Mesothelial cell of epicardium (in vitro differentiated cells): ENCODE data around the gene PSTPIP2. TPM values are rescaled to one million over a fixed set of nuclear protein-coding genes. Genes with fewer than 3 reads are reported as not detected.

Experiments
- DNase-seq, 2 experiments: peaks; one replicate each; pipeline ENCODE4 v3.0.0; 2021; ENCODE audit warnings: low spot score in 2 of 2; ENCODE audit not compliant: unreplicated experiment in 2 of 2
- H3K27ac Mint-ChIP-seq: 2 replicates; pipeline ENCODE4 v1.8.0; 2021; ENCODE audit warnings: mixed read lengths
- H3K27me3 Mint-ChIP-seq: 2 replicates; pipeline ENCODE4 v1.8.0; 2021; ENCODE audit warnings: low read depth, mixed read lengths
- H3K36me3 Mint-ChIP-seq: 2 replicates; pipeline ENCODE4 v1.8.0; 2021; ENCODE audit warnings: mixed read lengths
- H3K4me1 Mint-ChIP-seq: 2 replicates; pipeline ENCODE4 v1.8.0; 2021; ENCODE audit warnings: mixed read lengths
- H3K4me3 Mint-ChIP-seq: 2 replicates; pipeline ENCODE4 v1.8.0; 2021; ENCODE audit warnings: mild to moderate bottlenecking, moderate library complexity, mixed read lengths
- H3K9me3 Mint-ChIP-seq: 2 replicates; pipeline ENCODE4 v1.8.0; 2021; ENCODE audit warnings: mixed read lengths
- total RNA-seq: library from RNA; stranded (reverse); gene quantifications from 3 replicates; pipeline ENCODE4 v1.2.1, GENCODE V29; 2021
- TF ChIP-seq, protein P1 (sequence below): fragments of 200-600 bp; sonication (generic); IDR thresholded peaks from one replicate; pipeline ENCODE4 v1.5.0; 2021; ENCODE audit warnings: antibody characterized with exemption; ENCODE audit not compliant: unreplicated experiment

The PSTPIP2 gene
- total RNA-seq, 1 donor from 2014 or later, result 10.6 TPM

- Mint-ChIP-seq H3K27ac (no peak overlapping the region), H3K9me3 (peaks cover 6% of the 10 kb centered on the region), H3K36me3 (peaks cover 18% of the 10 kb centered on the region), H3K27me3 (no peaks in the 10 kb centered on the region), H3K4me3 (no peak overlapping the region), H3K4me1 (no peaks in the 10 kb centered on the region)
- no peak for DNase-seq
- TF ChIP-seq, protein P1, sequence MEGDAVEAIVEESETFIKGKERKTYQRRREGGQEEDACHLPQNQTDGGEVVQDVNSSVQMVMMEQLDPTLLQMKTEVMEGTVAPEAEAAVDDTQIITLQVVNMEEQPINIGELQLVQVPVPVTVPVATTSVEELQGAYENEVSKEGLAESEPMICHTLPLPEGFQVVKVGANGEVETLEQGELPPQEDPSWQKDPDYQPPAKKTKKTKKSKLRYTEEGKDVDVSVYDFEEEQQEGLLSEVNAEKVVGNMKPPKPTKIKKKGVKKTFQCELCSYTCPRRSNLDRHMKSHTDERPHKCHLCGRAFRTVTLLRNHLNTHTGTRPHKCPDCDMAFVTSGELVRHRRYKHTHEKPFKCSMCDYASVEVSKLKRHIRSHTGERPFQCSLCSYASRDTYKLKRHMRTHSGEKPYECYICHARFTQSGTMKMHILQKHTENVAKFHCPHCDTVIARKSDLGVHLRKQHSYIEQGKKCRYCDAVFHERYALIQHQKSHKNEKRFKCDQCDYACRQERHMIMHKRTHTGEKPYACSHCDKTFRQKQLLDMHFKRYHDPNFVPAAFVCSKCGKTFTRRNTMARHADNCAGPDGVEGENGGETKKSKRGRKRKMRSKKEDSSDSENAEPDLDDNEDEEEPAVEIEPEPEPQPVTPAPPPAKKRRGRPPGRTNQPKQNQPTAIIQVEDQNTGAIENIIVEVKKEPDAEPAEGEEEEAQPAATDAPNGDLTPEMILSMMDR, result no peak
Measured at GRCh38 chr18:46009125-46009840, 62.8 kb downstream of the PSTPIP2 start.

DNA sequence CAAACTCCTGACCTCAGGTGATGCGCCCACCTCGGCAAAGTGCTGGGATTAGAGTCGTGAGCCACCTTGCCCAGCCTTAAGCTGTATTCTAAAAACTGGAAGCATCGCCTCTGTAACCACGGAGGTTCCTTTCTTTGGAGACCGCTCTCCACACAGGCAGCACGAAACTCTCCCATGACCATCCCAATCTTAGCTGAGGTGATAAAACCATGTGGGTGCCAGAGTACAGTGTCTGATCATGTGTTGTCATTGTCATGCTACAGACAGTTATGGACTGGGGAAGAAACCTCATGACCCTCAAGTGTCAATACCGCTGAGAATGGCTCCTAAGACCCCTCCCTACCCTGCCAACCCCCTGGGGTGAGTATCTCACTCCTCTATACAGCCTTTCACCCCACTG, 63.5 kb downstream of the PSTPIP2 start:
- H3K27me3 Mint-ChIP-seq, result no peaks in the 10 kb centered on the region
- H3K4me3 Mint-ChIP-seq, result no peak overlapping the region
- H3K9me3 Mint-ChIP-seq, result peaks cover 6% of the 10 kb centered on the region
- no peak overlapping the region for H3K27ac Mint-ChIP-seq
- TF ChIP-seq, protein P1, result no peak
- H3K36me3 Mint-ChIP-seq, result peaks cover 21% of the 10 kb centered on the region
- no peak for DNase-seq
- no peaks in the 10 kb centered on the region for H3K4me1 Mint-ChIP-seq

GRCh38 chr18:46007165-46007564, 64.9 kb downstream of the PSTPIP2 start:
- Mint-ChIP-seq H3K4me1 (no peaks in the 10 kb centered on the region), H3K36me3 (peaks cover 29% of the 10 kb centered on the region), H3K9me3 (peaks cover 14% of the 10 kb centered on the region), H3K4me3 (no peak overlapping the region), H3K27ac (no peak overlapping the region), H3K27me3 (no peaks in the 10 kb centered on the region)
- TF ChIP-seq, protein P1, result no peak
- no peak for DNase-seq

GRCh38 chr18:46002934-46003333, 69.1 kb downstream of the PSTPIP2 start:
- Mint-ChIP-seq H3K36me3 (peaks cover 31% of the 10 kb centered on the region), H3K9me3 (peaks cover 24% of the 10 kb centered on the region), H3K4me3 (no peak overlapping the region), H3K27me3 (no peaks in the 10 kb centered on the region), H3K27ac (no peak overlapping the region), H3K4me1 (no peaks in the 10 kb centered on the region)
- no peak for DNase-seq
- TF ChIP-seq, protein P1, result no peak

- H3K27me3 Mint-ChIP-seq, result no peaks in the 10 kb centered on the region
- peaks cover 28% of the 10 kb centered on the region for H3K36me3 Mint-ChIP-seq
- H3K9me3 Mint-ChIP-seq, result peaks cover 24% of the 10 kb centered on the region
- H3K27ac Mint-ChIP-seq, result no peak overlapping the region
- no peak overlapping the region for H3K4me3 Mint-ChIP-seq
- H3K4me1 Mint-ChIP-seq, result no peaks in the 10 kb centered on the region
- TF ChIP-seq, protein P1, result no peak
- no peak for DNase-seq
Measured at GRCh38 chr18:46001892-46002291, 70.2 kb downstream of the PSTPIP2 start.

GRCh38 chr18:46001074-46001473, 71.0 kb downstream of the PSTPIP2 start:
- no peak overlapping the region for H3K27ac Mint-ChIP-seq
- H3K4me3 Mint-ChIP-seq, result no peak overlapping the region
- H3K36me3 Mint-ChIP-seq, result peaks cover 28% of the 10 kb centered on the region
- peaks cover 24% of the 10 kb centered on the region for H3K9me3 Mint-ChIP-seq
- TF ChIP-seq, protein P1, result no peak
- no peaks in the 10 kb centered on the region for H3K27me3 Mint-ChIP-seq
- DNase-seq, result no peak
- H3K4me1 Mint-ChIP-seq, result no peaks in the 10 kb centered on the region
